OCI-M2 (cell line): Measurements from ENCODE around the gene TRIM9.
"Not testable (repeated sequence)": the region's sequence is repeated elsewhere in the genome, so short reads cannot be mapped to it uniquely, and the experiment has no call there.

Source experiments
- DNase-seq: peaks from one replicate; lab custom pipeline; 2025; ENCODE audit not compliant: unreplicated experiment; lab: John Stamatoyannopoulos, UW

TRIM9 gene

DNA sequence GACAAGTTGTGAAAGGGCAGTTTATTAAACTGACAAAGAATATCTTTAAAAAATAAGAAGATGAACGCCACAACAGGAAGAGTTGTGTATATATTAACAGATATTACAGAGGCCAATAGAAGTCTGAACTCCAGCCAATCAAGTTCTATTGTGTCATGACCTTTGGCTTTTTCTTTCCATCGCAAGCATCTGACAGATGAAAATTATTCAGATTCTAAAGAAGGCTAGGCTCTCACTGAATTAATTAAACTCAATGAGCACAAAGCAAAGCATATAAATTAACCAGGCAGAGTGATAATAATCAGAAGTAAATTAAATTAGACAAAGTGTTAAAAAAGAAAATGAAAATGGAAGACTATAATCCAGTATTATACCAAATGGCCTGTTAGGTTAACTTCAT lies 88.6 kb downstream of the TRIM9 start:
- DNase-seq = no peak

DNA sequence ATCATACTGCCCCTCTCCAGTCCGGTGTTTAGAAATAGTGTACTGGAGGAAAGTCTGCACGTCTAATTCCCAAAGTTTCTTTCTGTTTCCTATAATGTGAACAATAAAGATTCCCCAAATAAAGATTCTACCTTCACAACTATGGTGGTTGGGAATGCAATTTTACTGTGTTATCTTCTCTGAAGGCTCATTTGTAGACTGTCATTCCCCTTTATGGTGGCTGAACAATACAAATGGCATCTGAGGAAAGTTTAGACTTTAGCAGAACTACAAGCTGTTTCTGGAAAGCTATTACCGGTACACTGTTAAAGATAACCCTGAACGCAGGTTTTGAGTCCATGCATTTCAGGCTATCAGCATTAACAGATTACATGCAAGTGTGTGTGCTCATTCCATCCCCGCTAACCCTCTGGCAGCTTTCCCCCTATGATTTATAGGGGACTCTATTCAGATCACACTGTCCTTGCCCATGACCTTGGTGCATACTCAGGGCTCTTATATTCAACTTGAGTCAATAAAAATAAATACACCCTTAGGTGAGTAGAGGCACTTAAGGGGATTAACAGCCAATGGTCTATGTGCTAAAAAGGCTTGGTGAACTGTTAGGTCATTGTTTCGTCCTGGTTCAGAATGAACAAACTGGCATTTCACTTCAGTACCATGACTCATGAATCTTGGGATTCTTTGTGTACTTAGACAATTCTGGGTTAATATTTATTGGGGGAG lies 89.9 kb downstream of the TRIM9 start:
- no peak for DNase-seq

DNA sequence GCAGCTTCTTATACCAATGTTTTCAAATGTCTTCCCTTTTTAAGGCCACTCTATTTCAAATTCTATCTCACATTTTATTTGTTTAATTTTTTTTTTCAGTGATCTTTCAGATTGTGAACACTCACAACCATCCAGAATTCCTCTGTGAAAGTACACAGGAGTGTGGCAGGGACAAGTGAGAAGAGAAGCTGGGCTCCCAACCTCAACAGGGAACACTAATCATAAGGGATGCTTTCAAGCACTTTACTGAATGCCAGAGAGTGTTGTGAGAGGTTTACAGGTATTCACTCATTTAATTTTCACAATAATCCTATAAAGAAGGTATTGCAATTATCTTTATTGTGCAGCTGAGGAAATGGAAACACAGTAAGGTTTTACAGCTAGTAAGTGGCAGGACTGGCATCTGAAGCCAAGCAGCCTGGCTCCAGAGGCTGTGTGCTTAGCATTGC lies 90.5 kb downstream of the TRIM9 start:
- DNase-seq = no peak

DNA sequence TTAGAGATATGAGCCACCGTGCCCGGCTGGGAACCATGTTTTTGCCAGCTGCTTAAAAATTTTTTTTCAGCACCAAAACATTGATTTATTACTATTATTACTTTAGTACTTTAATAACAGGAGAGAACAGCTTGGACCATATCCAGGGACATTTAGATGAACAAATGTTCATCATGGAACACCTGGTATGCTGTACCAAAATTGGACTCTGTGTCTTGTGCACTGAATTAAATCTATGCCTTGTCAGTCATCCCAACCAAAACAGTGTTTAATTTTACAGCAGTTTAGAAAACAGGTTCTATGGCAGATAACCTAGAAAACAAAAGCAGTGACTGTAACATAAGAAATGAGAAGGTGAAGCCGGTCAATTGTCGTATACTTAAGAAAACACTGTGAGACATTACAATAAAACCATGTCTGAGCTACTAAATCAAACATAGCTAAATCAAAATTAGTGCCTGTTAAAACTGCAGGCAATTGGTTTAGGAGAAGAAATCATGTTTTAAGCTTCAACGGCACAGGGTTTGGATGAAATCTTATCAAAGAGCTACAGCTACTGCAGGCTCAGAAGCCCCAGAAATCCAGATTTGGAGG lies 92.4 kb downstream of the TRIM9 start:
- DNase-seq = no peak

DNA sequence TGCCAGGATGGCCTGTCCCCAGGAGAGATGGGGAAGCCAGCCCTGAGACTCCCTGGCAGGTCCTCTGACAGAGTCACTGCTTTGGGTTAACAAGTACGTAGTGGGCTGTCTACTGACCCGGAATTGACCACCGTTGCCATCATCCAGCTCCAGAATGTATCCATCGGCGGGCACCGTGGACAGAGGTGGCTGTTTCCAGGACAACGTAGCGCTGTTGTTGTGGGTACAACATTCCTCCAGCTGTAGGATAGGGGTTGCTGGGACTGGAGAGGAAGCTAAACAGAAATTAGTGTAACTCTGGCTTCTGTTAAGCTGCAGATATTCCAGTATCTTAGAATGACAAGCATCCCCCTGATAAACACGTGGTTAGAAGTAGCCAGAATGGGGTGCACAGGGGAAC lies 94.3 kb downstream of the TRIM9 start:
- DNase-seq = no peak

DNA sequence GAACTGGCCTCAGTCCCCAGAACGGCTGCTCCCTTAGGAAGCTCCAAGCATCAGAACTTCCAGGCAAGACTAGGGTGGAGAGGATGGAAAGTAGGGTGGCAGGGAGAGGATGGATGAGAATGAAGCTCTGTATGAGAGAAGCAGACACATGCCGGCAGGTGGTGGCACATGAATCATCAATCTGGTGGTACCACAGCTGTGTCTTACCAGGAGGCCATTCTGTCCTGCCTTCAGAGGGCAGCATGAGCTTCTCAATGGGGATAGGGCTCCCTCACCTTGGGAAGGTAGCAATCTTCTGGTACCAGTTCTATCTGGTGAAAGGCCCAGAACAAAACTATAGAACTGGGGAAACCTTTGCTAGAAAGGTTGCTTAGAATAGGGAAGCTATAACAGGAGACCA lies 95.2 kb downstream of the TRIM9 start:
- DNase-seq = no peak

DNA sequence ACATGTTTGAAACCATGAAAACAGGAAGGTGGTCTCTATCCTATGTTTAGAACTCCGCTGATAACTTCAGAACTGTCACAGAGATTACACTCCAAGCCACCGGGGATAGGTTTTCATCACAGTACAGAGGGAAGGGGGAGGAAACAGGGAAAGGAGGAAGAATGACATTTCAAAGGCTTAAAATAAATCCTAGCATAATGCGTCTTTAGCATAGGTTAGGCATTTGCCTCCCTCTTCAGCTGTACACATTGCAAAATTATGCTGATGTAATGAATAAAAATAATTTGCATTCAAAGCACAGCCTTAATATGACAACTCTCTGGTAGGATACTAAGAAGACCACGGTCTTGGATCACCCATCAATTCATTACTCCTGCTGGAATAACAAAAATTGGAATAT lies 96.3 kb downstream of the TRIM9 start:
- no peak for DNase-seq

DNA sequence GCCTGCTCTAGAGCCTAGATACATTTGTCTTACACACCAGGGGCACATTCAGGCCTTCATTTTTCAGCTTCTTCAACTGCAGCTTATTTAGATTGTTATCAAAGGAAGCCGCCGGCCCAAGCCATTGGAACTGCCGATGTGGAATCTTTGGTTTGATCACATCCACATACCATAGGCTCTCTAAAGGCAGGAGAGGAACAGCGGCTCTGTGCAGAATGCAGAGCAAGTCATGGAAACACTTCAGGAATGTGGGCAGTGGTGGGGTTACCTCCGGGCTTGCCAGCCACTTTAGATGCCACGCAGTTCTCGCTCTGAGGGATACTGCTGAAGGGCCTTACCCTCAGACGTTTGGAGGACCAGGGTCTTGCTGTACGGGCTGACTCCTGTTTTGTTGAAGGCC lies 97.2 kb downstream of the TRIM9 start:
- no peak for DNase-seq

DNA sequence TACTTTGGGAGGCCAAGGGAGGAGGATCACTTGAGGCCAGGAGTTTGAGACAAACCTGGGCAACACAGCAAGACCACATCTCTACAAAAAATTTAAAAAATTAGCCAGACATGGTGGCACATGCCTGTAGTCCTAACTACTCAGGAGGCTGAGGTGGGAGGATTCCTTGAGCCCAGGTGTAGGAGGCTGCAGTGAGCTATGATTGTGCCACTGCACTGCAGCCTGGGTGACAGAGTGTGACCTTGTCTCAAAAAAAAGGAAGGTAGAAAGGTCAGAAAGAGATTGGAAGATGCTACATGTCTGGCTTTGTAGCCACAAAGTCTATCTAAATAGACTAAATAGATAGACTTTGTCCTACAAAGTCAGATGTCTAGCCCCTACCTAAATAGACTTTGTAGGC lies 100.7 kb downstream of the TRIM9 start:
- DNase-seq = not testable (repeated sequence)

DNA sequence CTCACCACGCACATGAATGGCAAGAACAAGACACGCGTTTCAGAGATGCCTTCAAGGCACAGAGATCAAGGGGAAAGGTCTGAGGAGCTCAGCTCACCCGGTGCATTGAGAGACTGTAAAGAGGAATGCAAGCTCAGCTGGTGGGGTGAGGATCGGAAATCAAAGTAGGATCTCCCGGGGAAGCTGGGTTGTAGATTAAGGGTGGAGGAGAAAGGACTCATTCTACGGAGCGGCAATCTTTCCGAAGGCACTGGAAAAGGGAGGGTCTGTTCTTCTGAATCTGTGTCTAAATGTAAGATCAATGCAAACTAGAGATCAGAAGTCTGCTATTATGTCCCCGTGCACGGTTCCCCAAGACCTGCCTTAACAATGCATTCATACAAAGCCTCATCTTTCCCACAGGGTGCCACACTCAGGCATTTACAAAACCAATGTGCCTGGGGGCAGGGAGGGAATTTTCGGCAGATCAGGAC lies 109.0 kb downstream of the TRIM9 start:
- no peak for DNase-seq

DNA sequence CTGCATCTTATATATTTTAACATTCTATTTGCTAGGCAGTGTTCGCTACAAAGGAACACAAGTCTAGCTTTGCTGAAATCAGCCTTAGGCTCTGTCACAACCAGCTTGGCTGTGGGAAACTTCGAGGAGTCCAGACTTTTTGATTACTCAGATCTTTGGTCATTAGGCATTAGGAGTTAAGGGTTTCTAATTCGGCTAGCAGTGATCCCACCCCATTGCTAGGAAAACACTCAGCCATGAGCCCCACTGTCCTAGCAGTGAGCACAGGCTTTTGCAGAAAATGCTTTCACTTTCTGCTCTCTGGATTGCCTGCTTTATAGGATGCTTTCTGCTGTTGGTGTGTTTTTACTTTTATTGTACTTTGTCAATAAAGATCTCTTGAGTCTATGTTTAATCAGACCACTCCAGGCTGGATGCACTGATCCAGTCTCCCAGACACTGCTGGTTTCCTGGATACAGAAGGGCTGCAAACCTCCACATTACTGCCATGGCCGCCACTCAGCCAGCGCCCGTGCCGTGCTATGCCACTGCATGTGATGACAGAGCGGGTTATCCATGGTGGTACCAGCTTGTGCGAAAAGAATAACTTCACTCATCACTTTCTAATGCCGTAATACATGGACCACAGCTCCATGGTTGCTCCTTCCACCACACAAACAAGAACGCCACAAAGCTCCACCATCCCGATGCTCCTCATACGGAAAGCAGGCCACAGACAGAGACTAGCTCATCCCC lies 109.6 kb downstream of the TRIM9 start:
- no peak for DNase-seq

DNA sequence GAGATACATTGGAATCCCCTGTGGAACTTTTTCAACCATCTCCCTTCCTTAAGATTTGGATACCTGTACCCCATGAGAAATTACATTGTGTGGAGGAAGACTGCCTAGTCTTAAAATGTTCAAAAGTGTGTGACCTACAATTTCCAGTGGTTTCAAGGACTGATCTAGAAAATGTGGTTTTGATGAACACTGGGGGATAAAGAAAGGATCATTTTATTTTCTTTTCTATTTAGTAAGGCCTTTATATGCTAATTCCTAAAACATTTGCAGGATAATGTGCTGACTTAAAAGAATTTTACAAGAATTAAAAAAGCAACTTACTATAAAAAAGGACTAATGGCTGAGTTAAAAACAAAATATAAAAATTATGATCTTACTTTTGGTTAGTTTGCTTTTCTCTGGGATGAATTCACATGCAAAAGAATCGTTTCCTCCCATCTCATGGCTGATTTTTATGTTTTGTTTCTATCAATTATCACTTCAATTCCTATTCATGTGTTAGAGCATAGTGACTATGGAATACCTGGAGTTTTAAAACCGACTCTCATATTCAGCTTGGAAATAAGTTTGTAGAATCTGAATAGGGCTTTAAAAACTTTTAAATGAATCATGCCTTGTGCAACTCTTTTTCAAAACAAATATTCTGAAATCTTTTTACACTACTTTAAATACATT lies 110.7 kb downstream of the TRIM9 start:
- DNase-seq = no peak

DNA sequence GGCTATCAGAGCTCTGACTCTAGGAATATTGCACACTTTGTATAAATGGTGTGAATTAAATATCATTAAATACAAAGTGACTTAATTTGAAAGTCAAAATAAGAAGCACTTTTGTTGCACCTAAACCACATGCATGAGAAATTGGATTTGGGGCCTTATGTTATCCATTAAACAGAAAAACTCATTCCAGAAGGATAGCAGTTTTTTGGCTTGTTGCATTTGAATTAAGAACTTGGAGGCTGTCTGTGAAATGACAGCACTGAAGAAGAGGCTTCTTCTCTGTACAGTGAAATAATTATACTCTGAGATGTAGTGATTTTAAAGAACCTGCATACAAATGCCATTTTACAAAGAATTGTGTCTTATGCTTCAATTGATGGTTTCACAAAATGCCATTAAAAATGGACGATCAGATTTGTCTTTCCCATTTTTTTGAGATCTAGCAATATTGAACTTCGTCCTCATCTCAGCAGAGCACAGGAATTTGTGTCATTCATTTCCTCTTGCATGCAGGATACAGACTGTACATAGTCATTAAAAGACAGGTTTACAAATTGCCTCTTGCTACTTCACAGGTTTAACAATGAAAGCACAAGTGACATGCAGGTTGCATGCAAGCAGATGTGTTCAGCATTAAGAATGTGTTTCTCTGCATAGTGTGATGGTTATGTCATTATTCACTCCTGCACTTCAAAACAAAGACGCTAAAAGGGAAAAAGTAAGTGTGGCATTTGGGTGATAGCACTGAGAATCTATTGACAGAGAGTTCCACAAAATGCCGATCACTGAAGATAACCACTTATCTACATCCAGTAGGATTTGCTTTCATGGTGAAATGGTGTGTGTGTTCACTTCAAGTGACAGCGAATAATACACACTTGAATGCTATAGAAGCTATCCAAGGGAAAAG lies 114.7 kb downstream of the TRIM9 start:
- DNase-seq = no peak

DNA sequence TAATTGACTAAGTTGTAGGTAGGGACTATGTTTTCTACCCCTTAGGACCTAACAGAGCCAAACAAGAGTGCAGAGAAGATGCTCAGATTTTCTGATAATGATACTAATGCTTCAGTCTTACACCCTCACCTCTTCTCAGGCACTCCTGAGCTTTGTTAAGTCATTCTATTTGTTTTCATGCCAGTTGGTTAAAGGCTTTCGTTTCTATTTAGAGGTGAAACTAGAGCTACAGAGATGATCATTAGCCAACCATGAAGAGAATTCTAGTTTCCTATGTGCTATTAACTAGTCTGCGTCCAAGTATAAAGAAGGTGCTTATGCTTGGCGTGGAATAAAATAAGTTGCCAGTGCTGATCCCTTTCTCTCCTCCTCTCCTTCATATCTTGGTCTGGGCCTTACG lies 116.0 kb downstream of the TRIM9 start:
- DNase-seq = no peak

DNA sequence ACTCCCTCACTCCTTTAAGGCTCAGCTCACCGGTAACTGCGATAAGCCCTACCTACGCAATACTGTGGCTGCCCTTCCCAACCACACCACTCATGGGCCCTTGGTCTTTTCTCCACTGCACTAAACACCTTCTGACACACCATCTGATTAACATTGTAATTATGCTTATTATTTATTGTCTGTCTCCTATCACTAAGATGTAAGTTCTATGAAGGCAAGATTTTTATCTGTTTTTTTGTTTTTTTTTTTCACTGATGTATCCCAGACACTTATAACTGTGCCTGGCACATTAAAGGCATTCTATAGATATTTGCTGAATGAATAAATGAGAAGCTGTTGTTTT lies 116.4 kb downstream of the TRIM9 start:
- DNase-seq = no peak

DNA sequence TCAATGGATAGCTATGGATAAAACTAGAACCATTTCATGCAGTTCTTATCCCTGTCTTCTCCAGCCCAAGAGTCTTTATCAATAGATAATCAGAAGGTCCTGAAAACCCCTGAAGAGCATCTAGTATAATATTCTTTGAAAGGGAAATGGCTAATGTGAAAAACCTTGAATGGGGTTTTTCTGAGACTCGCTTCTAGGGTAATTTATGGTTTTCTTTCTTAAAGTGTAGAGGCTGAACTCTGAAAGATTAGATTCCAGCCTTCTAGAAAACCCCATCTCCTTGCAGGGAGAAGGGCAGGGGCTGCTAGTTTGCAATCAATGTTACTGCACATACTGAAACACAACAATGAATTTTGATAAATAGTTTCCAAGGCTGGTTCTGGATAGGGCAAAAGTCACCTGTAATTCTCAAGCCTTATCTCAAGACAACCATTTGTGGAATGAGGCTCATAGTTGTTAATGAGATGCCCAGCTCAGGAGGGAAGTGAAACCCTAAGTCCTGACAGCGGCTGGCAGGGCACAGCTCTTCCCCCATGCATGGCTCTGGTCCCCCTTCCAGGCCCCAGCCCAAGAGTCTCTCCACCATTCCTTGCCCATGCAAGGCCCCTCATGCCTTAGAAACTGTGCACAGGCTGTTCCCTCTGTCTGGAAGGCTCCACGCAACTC lies 116.9 kb downstream of the TRIM9 start:
- no peak for DNase-seq

DNA sequence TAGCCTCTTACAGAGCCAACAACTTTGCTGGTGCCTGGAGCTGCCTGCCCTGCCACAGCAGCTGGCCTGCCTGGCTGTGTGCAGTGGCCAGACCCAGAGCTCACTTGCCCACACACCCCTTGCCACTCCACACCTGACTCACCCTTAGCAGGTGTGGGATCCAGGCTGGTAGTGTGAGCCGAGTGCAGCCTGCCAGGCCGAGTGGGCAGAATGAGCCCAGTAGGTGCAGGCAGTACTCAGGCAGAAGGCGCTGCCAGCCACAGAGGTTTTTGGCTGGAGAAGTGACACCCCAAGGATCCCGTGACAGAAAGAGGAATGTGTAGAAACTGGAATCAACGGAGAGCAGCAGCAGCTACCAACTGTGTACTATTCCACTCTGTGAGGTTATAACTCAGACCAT lies 120.8 kb downstream of the TRIM9 start:
- DNase-seq = no peak

DNA sequence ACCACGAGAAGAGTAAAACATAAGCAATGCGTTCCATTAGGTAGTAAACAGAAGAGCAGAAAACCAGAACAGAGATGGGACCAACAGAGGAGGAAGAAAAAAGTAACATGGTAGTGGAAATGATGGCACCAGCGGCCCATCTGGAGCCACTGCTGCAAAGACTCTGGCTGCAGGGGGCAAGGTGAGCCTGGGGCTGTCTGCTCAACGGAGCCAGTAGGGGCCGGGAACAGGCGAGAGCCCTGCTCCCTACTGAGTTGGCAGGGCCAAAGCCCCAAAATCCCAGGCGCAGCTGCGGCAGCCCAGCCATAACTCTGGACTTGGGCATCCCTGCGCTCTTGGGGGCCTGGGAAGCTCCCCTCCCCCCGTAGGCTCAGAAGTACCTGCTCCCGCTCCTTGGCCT lies 122.2 kb downstream of the TRIM9 start:
- DNase-seq = no peak

DNA sequence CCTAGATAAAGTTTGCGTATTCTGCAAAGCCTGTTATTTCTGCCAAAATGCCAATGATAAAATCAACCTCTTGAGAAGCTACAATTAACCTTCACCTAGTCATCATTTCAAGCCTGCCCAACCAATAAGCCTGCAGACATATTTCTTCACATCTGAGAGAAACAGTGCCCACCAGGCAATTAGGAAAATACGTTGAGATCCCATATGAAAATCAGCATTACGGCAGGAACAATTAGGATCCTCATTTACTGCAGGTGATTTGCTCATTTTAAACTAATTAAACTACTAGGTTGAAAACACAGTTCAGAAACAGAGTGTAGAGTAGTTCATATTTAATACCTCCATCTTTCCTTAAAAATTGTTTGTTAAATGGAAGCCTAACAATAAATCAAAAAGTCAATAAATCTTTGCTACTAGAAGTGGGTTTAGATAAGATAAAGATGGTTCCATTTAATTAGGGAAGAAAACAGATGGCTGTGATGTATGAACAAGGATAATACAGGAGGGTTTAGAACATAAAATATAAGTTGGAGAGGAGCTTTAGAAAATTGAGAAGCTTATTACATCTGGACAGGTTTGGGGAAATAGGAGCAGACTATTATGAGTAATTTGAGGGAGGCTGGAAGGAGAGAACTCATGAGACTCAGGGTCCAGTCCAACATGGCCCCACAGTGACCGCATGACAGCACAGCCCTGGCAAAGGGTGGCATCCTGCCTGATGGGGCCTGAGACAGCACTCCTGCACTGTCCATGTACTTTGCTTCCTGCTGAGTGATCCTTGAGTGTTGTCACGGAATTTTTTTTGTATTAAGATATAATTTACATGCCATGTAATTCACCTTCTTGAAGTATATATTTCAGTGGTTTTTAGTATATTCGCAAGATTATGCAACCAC lies 123.8 kb downstream of the TRIM9 start:
- no peak for DNase-seq
